Coronary artery (tissue), 2 donors: ENCODE data around the gene CHTF18.
"Not testable (repeated sequence)": the region's sequence is repeated elsewhere in the genome, so short reads cannot be mapped to it uniquely, and the experiment has no call there.

Experiments used
- DNase-seq: peaks from one replicate; pipeline ENCODE4 v3.0.0-alpha.2; 2017; ENCODE audit warnings: low spot score
- H3K27ac ChIP-seq, 2 donors: fragments of 200-600 bp; sonication (generic); one replicate each; pipeline ENCODE4 v1.5.1; 2016 to 2019
- H3K4me3 ChIP-seq: fragments of 200-600 bp; sonication (generic); 2 replicates; pipeline ENCODE4 v1.5.1; 2016; ENCODE audit warnings: mild to moderate bottlenecking, moderate library complexity
- TF ChIP-seq, protein P1 (sequence below): fragments of 200-600 bp; sonication (generic); IDR thresholded peaks from one replicate; pipeline ENCODE4 v1.5.1; 2019; ENCODE audit warnings: antibody characterized with exemption

The CHTF18 gene

DNA sequence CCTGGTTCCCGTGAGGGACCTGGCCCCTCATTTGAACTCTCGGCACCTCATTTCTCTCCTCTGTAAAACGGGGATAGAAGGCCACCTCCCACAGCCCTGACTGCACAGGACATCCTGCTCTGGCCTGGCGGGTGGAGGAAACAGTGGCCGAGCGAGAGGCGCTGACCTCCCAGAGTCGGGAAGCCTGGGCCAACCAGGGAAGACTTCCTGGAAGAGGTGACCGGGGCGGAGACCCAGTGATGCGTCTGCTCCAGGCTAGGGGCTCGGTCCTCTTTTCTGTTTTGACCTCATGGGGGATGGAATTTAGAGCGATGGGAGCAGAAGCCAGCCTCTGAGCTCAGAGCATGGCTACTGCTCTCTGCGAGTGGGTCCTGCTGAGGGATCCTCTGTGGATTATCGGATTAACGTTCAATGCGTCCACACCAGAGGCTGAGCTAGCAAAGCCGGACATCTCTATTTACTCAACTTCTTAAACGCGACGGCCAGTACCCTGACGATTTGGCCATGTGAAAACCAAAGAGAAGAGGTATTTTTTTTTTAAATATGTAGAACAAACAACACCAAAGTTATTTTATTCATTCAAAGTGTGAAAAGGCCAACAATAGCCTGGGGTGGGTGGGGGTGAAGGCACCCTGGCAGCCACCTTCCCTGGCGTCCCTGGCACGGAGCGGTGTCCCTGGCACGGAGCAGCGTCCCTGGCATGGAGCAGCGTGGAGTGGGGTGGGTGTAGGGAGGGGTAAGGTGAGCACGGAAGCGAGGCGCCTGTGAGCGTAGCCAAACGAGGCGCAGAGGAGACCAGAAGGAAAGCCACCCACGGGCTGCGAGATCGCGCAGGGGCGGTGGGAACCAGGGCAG is 37.0 kb upstream of the CHTF18 start:
- H3K4me3 ChIP-seq = no peak overlapping the region
- TF ChIP-seq, protein P1, sequence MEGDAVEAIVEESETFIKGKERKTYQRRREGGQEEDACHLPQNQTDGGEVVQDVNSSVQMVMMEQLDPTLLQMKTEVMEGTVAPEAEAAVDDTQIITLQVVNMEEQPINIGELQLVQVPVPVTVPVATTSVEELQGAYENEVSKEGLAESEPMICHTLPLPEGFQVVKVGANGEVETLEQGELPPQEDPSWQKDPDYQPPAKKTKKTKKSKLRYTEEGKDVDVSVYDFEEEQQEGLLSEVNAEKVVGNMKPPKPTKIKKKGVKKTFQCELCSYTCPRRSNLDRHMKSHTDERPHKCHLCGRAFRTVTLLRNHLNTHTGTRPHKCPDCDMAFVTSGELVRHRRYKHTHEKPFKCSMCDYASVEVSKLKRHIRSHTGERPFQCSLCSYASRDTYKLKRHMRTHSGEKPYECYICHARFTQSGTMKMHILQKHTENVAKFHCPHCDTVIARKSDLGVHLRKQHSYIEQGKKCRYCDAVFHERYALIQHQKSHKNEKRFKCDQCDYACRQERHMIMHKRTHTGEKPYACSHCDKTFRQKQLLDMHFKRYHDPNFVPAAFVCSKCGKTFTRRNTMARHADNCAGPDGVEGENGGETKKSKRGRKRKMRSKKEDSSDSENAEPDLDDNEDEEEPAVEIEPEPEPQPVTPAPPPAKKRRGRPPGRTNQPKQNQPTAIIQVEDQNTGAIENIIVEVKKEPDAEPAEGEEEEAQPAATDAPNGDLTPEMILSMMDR = no peak
- no peak for DNase-seq
- H3K27ac ChIP-seq = no peak overlapping the region

DNA sequence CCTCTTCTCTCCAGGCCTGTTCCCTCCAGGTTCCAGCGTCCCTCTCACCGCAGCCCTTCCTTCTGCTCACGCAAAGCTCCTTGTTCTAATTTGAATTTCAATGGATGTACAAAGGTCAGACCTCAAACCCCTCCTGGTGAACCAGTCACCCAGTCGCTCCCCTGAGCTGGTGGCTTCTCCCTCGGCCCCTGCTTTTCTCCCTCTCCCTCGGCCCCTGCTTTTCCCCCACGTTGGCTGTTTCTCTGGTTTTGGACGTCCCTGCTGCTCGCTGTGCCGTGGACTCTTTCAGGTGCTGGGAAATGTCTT is 36.5 kb upstream of the CHTF18 start:
- H3K27ac ChIP-seq = no peak overlapping the region
- TF ChIP-seq, protein P1 = no peak
- H3K4me3 ChIP-seq = no peak overlapping the region
- no peak for DNase-seq

DNA sequence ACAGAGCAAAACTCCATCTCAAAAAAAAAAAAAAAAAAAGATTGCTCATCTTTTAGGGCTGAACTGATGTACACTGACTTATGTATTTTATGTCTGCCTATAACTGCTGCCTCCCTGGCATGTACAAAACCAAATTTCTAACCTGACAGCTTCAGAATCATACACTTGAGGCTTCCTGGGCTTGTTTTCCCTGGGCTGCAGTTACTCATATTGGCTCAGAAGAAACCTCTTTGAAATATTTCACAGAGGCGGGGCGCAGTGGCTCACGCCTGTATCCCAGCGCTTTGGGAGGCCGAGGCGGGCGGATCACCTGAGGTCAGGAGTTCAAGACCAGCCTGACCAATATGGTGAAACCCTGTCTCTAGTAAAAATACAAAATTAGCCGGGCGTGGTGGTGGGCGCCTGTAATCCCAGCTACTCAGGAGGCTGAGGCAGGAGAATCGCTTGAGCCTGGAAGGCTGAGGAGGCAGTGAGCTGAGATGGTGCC is 34.3 kb upstream of the CHTF18 start:
- H3K27ac ChIP-seq = not testable (repeated sequence)

DNA sequence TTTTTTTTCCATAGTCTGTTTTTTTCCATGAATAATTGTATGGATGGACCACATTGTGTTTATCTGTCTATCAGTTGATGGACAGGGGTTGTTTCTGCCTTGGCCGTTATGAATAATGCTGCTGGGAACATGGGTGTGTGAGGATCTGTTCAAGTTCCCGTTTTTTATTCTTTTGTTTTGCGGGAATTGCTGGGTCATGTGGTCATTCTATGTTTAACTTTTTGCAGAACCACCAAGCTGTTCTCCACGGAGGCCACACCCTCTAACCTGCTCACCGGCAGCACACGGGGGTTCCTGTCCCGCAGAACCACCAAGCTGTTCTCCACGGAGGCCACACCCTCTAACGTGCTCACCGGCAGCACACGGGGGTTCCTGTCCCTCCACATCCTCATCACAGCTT is 33.8 kb upstream of the CHTF18 start:
- TF ChIP-seq, protein P1 = no peak
- Histone ChIP-seq H3K4me3 (no peak overlapping the region), H3K27ac (no peak overlapping the region)
- DNase-seq = no peak

More for the DNA sequence above, 34.3 kb upstream of the CHTF18 start:
- not testable (repeated sequence) for DNase-seq, H3K4me3 ChIP-seq

DNA sequence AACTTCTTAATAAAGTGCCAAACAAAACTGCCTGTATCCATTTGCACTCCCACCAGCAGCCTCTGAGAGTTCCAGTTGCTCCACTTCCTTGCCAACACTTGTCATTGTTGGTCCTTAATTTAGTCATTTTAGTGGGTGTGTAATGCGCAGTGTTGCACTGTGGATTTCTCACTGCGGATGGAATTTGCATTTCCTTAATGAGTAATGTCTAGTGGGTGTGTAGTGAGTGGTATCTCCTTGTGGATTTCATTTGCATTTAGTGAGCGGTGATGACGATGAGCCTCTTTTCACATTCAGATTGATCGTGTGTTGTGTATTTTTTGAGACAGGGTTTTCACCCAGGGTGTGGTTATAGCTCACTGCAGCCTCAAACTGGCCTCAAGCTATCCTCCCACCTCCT is 32.0 kb upstream of the CHTF18 start:
- no peak for DNase-seq
- TF ChIP-seq, protein P1 = no peak
- Histone ChIP-seq H3K27ac (no peak overlapping the region), H3K4me3 (no peak overlapping the region)

DNA sequence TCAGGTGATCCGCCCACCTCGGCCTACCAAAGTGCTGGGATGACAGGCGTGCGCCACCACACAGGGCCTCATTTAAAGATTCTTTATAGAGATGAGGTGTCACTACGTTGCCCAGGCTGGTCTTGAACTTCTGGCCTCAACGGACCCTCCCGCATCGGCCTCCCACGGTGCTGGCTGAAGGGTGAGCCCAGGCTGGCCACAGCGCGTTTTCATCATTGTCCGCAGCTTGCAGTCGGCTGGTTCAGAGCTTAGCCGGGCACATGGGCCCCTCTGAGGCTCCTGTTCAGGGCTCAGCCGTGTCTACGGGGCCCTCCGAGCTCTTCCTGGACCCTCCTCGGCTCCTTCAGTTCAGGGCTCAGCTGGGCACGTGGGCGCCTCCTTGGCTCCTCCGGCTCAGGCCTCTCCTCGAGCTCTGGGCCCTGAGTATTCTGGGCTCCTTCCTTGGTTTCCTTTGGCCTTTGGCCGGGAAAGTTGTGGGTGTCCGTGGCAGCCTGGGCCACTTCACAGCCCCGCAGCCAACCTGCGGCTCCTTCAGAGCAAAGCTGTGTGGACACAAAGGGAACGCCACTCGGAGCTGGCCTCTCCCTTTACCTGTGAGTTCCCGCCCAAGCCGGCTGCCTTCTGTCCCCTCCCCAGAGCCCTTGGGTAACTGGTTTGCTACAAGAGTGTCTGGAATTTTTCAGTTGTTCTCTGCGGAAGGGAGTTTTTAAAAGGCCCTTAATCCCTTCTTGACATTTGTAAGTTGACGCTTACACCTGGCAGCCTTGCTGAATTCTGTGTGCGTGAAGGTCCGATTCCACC is 29.1 kb upstream of the CHTF18 start:
- TF ChIP-seq, protein P1 = no peak
- no peak overlapping the region for H3K4me3 ChIP-seq
- H3K27ac ChIP-seq = no peak overlapping the region
- no peak for DNase-seq

DNA sequence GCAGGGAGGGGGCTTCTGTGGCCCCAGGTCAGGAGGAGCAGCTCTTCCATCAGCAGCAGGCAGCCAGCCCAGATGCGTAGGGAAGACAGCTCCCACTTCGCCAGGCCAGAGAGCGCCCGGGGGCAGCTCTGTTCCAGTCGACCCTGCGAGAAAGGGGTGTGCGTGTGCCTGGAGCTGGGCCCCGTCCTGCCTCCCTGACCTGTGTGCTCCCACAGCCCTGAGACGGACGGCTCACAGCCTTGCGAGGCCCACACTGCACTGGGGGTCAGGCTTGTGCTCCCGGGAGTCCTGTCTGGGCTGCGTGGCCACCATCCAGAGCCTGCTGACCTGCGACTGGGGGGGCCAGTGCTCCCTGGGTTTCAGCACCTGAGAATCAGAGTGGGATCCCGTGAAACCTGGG is 28.4 kb upstream of the CHTF18 start:
- Histone ChIP-seq H3K27ac (no peak overlapping the region), H3K4me3 (no peak overlapping the region)
- TF ChIP-seq, protein P1 = no peak
- no peak for DNase-seq
